HG03196 (cell line): ENCODE results near the gene ASTN2.

Experiments used
- ATAC-seq: cut with Tn5 transposase; IDR thresholded peaks from one replicate; pipeline ENCODE4 v1.9.1; 2021; ENCODE audit not compliant: unreplicated experiment

Gene ASTN2

GRCh38 chr9:116599342-116599884, 815.4 kb downstream of the ASTN2 start:
- ATAC-seq: no peak

- no peak for ATAC-seq
Observed at GRCh38 chr9:116596646-116597045, 818.2 kb downstream of the ASTN2 start.

- no peak for ATAC-seq
Observed at GRCh38 chr9:116594547-116594946, 820.3 kb downstream of the ASTN2 start.

GRCh38 chr9:116592970-116593369, 821.9 kb downstream of the ASTN2 start:
- ATAC-seq: no peak

GRCh38 chr9:116589392-116590354, 825.2 kb downstream of the ASTN2 start:
- ATAC-seq: no peak

- ATAC-seq: no peak
Observed at GRCh38 chr9:116587919-116588318, 826.9 kb downstream of the ASTN2 start.

- no peak for ATAC-seq
Observed at GRCh38 chr9:116585896-116586295, 829.0 kb downstream of the ASTN2 start.

- ATAC-seq: no peak
Observed at GRCh38 chr9:116585204-116585603, 829.7 kb downstream of the ASTN2 start.

- ATAC-seq: no peak
Observed at GRCh38 chr9:116580853-116581252, 834.0 kb downstream of the ASTN2 start.

GRCh38 chr9:116576386-116576785, 838.5 kb downstream of the ASTN2 start:
- ATAC-seq: no peak

- no peak for ATAC-seq
Observed at GRCh38 chr9:116574027-116574679, 840.7 kb downstream of the ASTN2 start.

GRCh38 chr9:116572095-116572748, 842.6 kb downstream of the ASTN2 start:
- no peak for ATAC-seq

- ATAC-seq: no peak
Observed at GRCh38 chr9:116569111-116569510, 845.7 kb downstream of the ASTN2 start.

GRCh38 chr9:116566677-116567488, 848.0 kb downstream of the ASTN2 start:
- ATAC-seq: no peak

- no peak for ATAC-seq
Observed at GRCh38 chr9:116565986-116566385, 848.9 kb downstream of the ASTN2 start.

- no peak for ATAC-seq
Observed at GRCh38 chr9:116564266-116564793, 850.5 kb downstream of the ASTN2 start.

- ATAC-seq: no peak
Observed at GRCh38 chr9:116558818-116559540, 855.9 kb downstream of the ASTN2 start.

- ATAC-seq: no peak
Observed at GRCh38 chr9:116558035-116558434, 856.8 kb downstream of the ASTN2 start.

- ATAC-seq: no peak
Observed at GRCh38 chr9:116555556-116556155, 859.2 kb downstream of the ASTN2 start.
